ENCODE measurements around the gene ACTL10. TPM values are rescaled to one million over a fixed set of nuclear protein-coding genes. Genes with fewer than 3 reads are reported as not detected.
A peak's percentile ranks its signal among the peaks of the same experiment; 100 is the strongest.

Gene ACTL10
- total and polyA plus RNA-seq, 2 of the 13 experiments (the other 11 are each of a cell fraction or from before 2014, with no cell fraction given) = not detected

- TF ChIP-seq BRD4 (CRISPR knock-in tag; IDR thresholded peaks at IDR 0.05) (peak; percentile 20; the same call in 1 of the 2 replicates), NKX3-1 (CRISPR knock-in tag; IDR thresholded peaks at IDR 0.05) (no peak), NR2F6 (IDR thresholded peaks at IDR 0.05) (0 out of 2 replicates have a peak, but pooled peaks have one; percentile 9), NR2F6 (CRISPR knock-in tag; IDR thresholded peaks at IDR 0.05) (0 out of 2 replicates have a peak, but pooled peaks have one; percentile 18), RBM39 (IDR thresholded peaks at IDR 0.05; ENCODE audit: low read depth, low read length, poor library complexity, severe bottlenecking) (peak; percentile 56), SSRP1 (CRISPR knock-in tag; IDR thresholded peaks at IDR 0.05) (peak; percentile 80; the same call in 1 of the 2 replicates), MBD4 (IDR thresholded peaks at IDR 0.05; ENCODE audit: borderline replicate concordance, low read length) (no peak), RAD21 (CRISPR knock-in tag; IDR thresholded peaks at IDR 0.05) (peak; percentile 70; the same call in 1 of the 2 replicates), PRMT3 (CRISPR knock-in tag; IDR thresholded peaks at IDR 0.05; ENCODE audit: borderline replicate concordance, low read depth) (no peak), ZFX (CRISPR knock-in tag; IDR thresholded peaks at IDR 0.05; ENCODE audit: low read depth) (peak; percentile 87), ZNF431 (CRISPR knock-in tag; IDR thresholded peaks at IDR 0.05; ENCODE audit: borderline replicate concordance, low read depth) (no peak), GRHL1 (CRISPR knock-in tag; conservative IDR thresholded peaks at IDR 0.05) (no peak), ATF5 (CRISPR knock-in tag; IDR thresholded peaks at IDR 0.05; ENCODE audit: low read depth) (no peak; the same call in 1 of the 2 replicates), SALL1 (CRISPR knock-in tag; IDR thresholded peaks at IDR 0.05) (peak; percentile 23; the same call in 1 of the 2 replicates), ZNF713 (CRISPR knock-in tag; IDR thresholded peaks at IDR 0.05) (no peak), UBTF (CRISPR knock-in tag; IDR thresholded peaks at IDR 0.05) (0 out of 2 replicates have a peak, but pooled peaks have one; percentile 47), ZNF792 (CRISPR knock-in tag; IDR thresholded peaks at IDR 0.05) (no peak; the same call in 1 of the 2 replicates), AHR (CRISPR knock-in tag; IDR thresholded peaks at IDR 0.05) (peak; percentile 57; the same call in 1 of the 2 replicates), ZNF674 (CRISPR knock-in tag; IDR thresholded peaks at IDR 0.05; ENCODE audit: low read depth) (no peak), HIVEP1 (CRISPR knock-in tag; IDR thresholded peaks at IDR 0.05) (peak; percentile 56; the same call in 1 of the 2 replicates), GLI4 (CRISPR knock-in tag; IDR thresholded peaks at IDR 0.05; ENCODE audit: borderline replicate concordance) (no peak), FOSL1 (CRISPR knock-in tag; IDR thresholded peaks at IDR 0.05; ENCODE audit: borderline replicate concordance) (no peak), ZNF672 (CRISPR knock-in tag; IDR thresholded peaks at IDR 0.05) (no peak), FIP1L1 (IDR thresholded peaks at IDR 0.05; ENCODE audit: borderline replicate concordance, insufficient read depth, low read depth, low read length) (no peak), RORA (CRISPR knock-in tag; IDR thresholded peaks at IDR 0.05) (no peak), SRY (CRISPR knock-in tag; IDR thresholded peaks at IDR 0.05) (0 out of 2 replicates have a peak, but pooled peaks have one; percentile 15), ZNF570 (CRISPR knock-in tag; IDR thresholded peaks at IDR 0.05; ENCODE audit: borderline replicate concordance) (no peak)
These were observed 18.8 kb downstream of the ACTL10 start (continued) for GRCh38 chr20:33685328-33686099.
